GM12878 (cell line): ENCODE measurements around the gene LPIN1. TPM values are rescaled to one million over a fixed set of nuclear protein-coding genes. Genes with fewer than 3 reads are reported as not detected.
A peak's percentile ranks its signal among the peaks of the same experiment; 100 is the strongest.

Source experiments
- CBX3 ChIP-seq: fragments of 200-600 bp; sonication (generic); IDR thresholded peaks from 2 replicates; pipeline ENCODE4 v1.6.1; 2016; ENCODE audit warnings: low read depth, borderline replicate concordance
- CBX5 ChIP-seq: sonication (generic); IDR thresholded peaks from 2 replicates; pipeline ENCODE4 v1.6.1; 2016; ENCODE audit warnings: low read depth, moderate library complexity, mild to moderate bottlenecking, inconsistent platforms
- CTCF ChIP-seq, 3 experiments: IDR thresholded peaks in 2 of 3; conservative IDR thresholded peaks in 1 of 3; 2 replicates each; pipeline ENCODE4 v1.5.1; 2011; ENCODE audit warnings: low read depth in 3 of 3, low read length in 3 of 3, mild to moderate bottlenecking in 3 of 3, control low read depth in 2 of 3, moderate library complexity in 2 of 3, inconsistent platforms in 1 of 3, mixed read lengths in 1 of 3; ENCODE audit not compliant: control insufficient read depth in 2 of 3, insufficient read depth in 1 of 3; ENCODE audit errors: extremely low read depth in 1 of 3
- EED ChIP-seq: sonication (generic); IDR thresholded peaks from 2 replicates; pipeline ENCODE4 v1.6.1; 2016; ENCODE audit warnings: antibody characterized with exemption, low read depth
- HDGF ChIP-seq: fragments of 450-650 bp; IDR thresholded peaks from 2 replicates; pipeline ENCODE4 v1.6.1; 2016; ENCODE audit warnings: antibody characterized with exemption
- JUNB ChIP-seq: IDR thresholded peaks from 2 replicates; pipeline ENCODE4 v1.6.1; 2016; ENCODE audit warnings: antibody characterized with exemption, mild to moderate bottlenecking
- KLF5 ChIP-seq: fragments of 450-650 bp; IDR thresholded peaks from 2 replicates; pipeline ENCODE4 v1.6.1; 2014; ENCODE audit warnings: mild to moderate bottlenecking; ENCODE audit not compliant: partially characterized antibody
- MEF2B ChIP-seq: fragments of 450-650 bp; IDR thresholded peaks from 2 replicates; pipeline ENCODE4 v1.6.1; 2018; ENCODE audit warnings: mild to moderate bottlenecking, moderate library complexity; ENCODE audit not compliant: partially characterized antibody, poor library complexity, severe bottlenecking
- MYB ChIP-seq: fragments of 150-350 bp; IDR thresholded peaks from 2 replicates; pipeline ENCODE4 v1.6.1; 2014; ENCODE audit warnings: mild to moderate bottlenecking, low read depth, low read length, borderline replicate concordance
- NR2C1 ChIP-seq: fragments of 450-650 bp; IDR thresholded peaks from 2 replicates; pipeline ENCODE4 v1.6.1; 2017; ENCODE audit warnings: antibody characterized with exemption, mild to moderate bottlenecking, moderate library complexity
- POLR2A ChIP-seq: IDR thresholded peaks from 2 replicates; pipeline ENCODE4 v1.6.1; 2011; ENCODE audit warnings: low read depth, mild to moderate bottlenecking, low read length
- POLR2AphosphoS5 ChIP-seq: IDR thresholded peaks from 2 replicates; pipeline ENCODE4 v1.6.1; 2011; ENCODE audit warnings: mild to moderate bottlenecking, low read length, inconsistent platforms
- SP1 ChIP-seq: IDR thresholded peaks from one replicate; pipeline ENCODE4 v1.6.1; 2011; ENCODE audit warnings: low read depth, low read length
- SREBF1 ChIP-seq: IDR thresholded peaks from 2 replicates; pipeline ENCODE4 v1.6.1; 2012; ENCODE audit warnings: mild to moderate bottlenecking, low read length
- ZBED1 ChIP-seq: IDR thresholded peaks from 2 replicates; pipeline ENCODE4 v1.6.1; 2016; ENCODE audit warnings: borderline replicate concordance
- ZNF207 ChIP-seq: fragments of 450-650 bp; IDR thresholded peaks from 2 replicates; pipeline ENCODE4 v1.6.1; 2014; ENCODE audit warnings: antibody characterized with exemption, mild to moderate bottlenecking, borderline replicate concordance
- ZZZ3 ChIP-seq: IDR thresholded peaks from 2 replicates; pipeline ENCODE4 v1.6.1; 2011; ENCODE audit warnings: low read depth; ENCODE audit not compliant: control insufficient read depth, insufficient read length
- polyA plus RNA-seq, 11 experiments: library from polyadenylated mRNA; depleted of rRNA in 4 of 11; unstranded in 6 of 11; stranded (reverse) in 5 of 11; fragments of >200 nt; fragmentation: Nextera tagmentation in 4 of 11; fragmentation: Illumina TruSeq in 1 of 11; extraction: Ambion mirVana in 4 of 11; extraction: Trizol in 1 of 11; gene quantifications; 1 replicate in 1 of 11; 2 replicates in 10 of 11; pipeline versions ENCODE4 v1.2.1 to v1.2.3, GENCODE V29; 2011 to 2016; ENCODE audit warnings: inconsistent platforms in 2 of 11, missing spikeins in 2 of 11, low read depth in 1 of 11
- total RNA-seq, 4 experiments: library from RNA; depleted of rRNA in 3 of 4; stranded (reverse); fragments of >200 nt in 3 of 4; fragmentation: Illumina TruSeq in 1 of 4; extraction: Trizol in 1 of 4; gene quantifications; 2 replicates each; pipeline versions ENCODE4 v1.2.1 to v1.2.3, GENCODE V29; 2013 to 2021
- TF ChIP-seq, protein P1 (sequence below): fragments of 450-650 bp; formaldehyde crosslinking; IDR thresholded peaks from 2 replicates; pipeline ENCODE4 v1.4.0; 2020; ENCODE audit warnings: mild to moderate bottlenecking, moderate library complexity
- TF ChIP-seq, protein P2 (sequence below): fragments of 450-650 bp; IDR thresholded peaks from 2 replicates; pipeline ENCODE4 v1.6.1; 2017; ENCODE audit warnings: mild to moderate bottlenecking, moderate library complexity
- TF ChIP-seq, protein P3 (sequence below): fragments of 450-650 bp; IDR thresholded peaks from 2 replicates; pipeline ENCODE4 v1.6.1; 2016; ENCODE audit warnings: mild to moderate bottlenecking
- TF ChIP-seq, protein P4 (sequence below): IDR thresholded peaks from 2 replicates; pipeline ENCODE4 v1.6.1; 2012; ENCODE audit warnings: low read depth, low read length, improper control_type of control experiment

The LPIN1 gene
- total and polyA plus RNA-seq, 10 of the 15 experiments (the other 5 are each of a cell fraction or from before 2014, with no cell fraction given): 18.8 to 82.5 (median 50.3) TPM

- TF ChIP-seq CTCF (IDR thresholded peaks at IDR 0.05 in 2 of 3, conservative IDR thresholded peaks at IDR 0.05 in 1 of 3; ENCODE audit: control insufficient read depth in 2 of 3, extremely low read depth in 1 of 3, insufficient read depth in 1 of 3, low read depth in 3 of 3, low read length in 3 of 3): no peak
- no peak for TF ChIP-seq CBX5
- TF ChIP-seq EED: peak; percentile 24; the same call in 1 of the 2 replicates
- no peak for TF ChIP-seq MEF2B
- TF ChIP-seq, protein P1, sequence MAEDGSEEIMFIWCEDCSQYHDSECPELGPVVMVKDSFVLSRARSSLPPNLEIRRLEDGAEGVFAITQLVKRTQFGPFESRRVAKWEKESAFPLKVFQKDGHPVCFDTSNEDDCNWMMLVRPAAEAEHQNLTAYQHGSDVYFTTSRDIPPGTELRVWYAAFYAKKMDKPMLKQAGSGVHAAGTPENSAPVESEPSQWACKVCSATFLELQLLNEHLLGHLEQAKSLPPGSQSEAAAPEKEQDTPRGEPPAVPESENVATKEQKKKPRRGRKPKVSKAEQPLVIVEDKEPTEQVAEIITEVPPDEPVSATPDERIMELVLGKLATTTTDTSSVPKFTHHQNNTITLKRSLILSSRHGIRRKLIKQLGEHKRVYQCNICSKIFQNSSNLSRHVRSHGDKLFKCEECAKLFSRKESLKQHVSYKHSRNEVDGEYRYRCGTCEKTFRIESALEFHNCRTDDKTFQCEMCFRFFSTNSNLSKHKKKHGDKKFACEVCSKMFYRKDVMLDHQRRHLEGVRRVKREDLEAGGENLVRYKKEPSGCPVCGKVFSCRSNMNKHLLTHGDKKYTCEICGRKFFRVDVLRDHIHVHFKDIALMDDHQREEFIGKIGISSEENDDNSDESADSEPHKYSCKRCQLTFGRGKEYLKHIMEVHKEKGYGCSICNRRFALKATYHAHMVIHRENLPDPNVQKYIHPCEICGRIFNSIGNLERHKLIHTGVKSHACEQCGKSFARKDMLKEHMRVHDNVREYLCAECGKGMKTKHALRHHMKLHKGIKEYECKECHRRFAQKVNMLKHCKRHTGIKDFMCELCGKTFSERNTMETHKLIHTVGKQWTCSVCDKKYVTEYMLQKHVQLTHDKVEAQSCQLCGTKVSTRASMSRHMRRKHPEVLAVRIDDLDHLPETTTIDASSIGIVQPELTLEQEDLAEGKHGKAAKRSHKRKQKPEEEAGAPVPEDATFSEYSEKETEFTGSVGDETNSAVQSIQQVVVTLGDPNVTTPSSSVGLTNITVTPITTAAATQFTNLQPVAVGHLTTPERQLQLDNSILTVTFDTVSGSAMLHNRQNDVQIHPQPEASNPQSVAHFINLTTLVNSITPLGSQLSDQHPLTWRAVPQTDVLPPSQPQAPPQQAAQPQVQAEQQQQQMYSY: no peak
- TF ChIP-seq ZBED1: no peak
- TF ChIP-seq POLR2A: no peak
- TF ChIP-seq, protein P2, sequence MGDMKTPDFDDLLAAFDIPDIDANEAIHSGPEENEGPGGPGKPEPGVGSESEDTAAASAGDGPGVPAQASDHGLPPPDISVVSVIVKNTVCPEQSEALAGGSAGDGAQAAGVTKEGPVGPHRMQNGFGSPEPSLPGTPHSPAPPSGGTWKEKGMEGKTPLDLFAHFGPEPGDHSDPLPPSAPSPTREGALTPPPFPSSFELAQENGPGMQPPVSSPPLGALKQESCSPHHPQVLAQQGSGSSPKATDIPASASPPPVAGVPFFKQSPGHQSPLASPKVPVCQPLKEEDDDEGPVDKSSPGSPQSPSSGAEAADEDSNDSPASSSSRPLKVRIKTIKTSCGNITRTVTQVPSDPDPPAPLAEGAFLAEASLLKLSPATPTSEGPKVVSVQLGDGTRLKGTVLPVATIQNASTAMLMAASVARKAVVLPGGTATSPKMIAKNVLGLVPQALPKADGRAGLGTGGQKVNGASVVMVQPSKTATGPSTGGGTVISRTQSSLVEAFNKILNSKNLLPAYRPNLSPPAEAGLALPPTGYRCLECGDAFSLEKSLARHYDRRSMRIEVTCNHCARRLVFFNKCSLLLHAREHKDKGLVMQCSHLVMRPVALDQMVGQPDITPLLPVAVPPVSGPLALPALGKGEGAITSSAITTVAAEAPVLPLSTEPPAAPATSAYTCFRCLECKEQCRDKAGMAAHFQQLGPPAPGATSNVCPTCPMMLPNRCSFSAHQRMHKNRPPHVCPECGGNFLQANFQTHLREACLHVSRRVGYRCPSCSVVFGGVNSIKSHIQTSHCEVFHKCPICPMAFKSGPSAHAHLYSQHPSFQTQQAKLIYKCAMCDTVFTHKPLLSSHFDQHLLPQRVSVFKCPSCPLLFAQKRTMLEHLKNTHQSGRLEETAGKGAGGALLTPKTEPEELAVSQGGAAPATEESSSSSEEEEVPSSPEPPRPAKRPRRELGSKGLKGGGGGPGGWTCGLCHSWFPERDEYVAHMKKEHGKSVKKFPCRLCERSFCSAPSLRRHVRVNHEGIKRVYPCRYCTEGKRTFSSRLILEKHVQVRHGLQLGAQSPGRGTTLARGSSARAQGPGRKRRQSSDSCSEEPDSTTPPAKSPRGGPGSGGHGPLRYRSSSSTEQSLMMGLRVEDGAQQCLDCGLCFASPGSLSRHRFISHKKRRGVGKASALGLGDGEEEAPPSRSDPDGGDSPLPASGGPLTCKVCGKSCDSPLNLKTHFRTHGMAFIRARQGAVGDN: peak; percentile 45; the same call in 1 of the 2 replicates
- no peak for TF ChIP-seq NR2C1
- TF ChIP-seq POLR2AphosphoS5: 0 out of 2 replicates have a peak, but pooled peaks have one; percentile 24
- no peak for TF ChIP-seq CBX3
- TF ChIP-seq, protein P3, sequence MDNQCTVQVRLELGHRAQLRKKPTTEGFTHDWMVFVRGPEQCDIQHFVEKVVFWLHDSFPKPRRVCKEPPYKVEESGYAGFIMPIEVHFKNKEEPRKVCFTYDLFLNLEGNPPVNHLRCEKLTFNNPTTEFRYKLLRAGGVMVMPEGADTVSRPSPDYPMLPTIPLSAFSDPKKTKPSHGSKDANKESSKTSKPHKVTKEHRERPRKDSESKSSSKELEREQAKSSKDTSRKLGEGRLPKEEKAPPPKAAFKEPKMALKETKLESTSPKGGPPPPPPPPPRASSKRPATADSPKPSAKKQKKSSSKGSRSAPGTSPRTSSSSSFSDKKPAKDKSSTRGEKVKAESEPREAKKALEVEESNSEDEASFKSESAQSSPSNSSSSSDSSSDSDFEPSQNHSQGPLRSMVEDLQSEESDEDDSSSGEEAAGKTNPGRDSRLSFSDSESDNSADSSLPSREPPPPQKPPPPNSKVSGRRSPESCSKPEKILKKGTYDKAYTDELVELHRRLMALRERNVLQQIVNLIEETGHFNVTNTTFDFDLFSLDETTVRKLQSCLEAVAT: no peak
- TF ChIP-seq SREBF1: no peak
- TF ChIP-seq JUNB: no peak
- no peak for TF ChIP-seq HDGF
- TF ChIP-seq, protein P4, sequence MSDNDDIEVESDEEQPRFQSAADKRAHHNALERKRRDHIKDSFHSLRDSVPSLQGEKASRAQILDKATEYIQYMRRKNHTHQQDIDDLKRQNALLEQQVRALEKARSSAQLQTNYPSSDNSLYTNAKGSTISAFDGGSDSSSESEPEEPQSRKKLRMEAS: no peak
- no peak for TF ChIP-seq MYB
- no peak; the same call in 1 of the 2 replicates for TF ChIP-seq ZNF207
- TF ChIP-seq KLF5: no peak
- no peak for TF ChIP-seq ZZZ3
- TF ChIP-seq SP1: no peak
These were observed 4.5 kb downstream of the LPIN1 start (continued) for GRCh38 chr2:11750917-11751316.
